WI38 (cell line): ENCODE results near the gene ZBED4.

Source experiments
- H3K4me3 ChIP-seq: 2 replicates; pipeline ENCODE4 v1.5.1; 2011; ENCODE audit warnings: low read depth, mild to moderate bottlenecking, control low read depth, low read length
- CTCF ChIP-seq: IDR thresholded peaks from 2 replicates; pipeline ENCODE4 v1.5.1; 2012; ENCODE audit warnings: low read depth, mild to moderate bottlenecking, control low read depth, low read length

Gene ZBED4

DNA sequence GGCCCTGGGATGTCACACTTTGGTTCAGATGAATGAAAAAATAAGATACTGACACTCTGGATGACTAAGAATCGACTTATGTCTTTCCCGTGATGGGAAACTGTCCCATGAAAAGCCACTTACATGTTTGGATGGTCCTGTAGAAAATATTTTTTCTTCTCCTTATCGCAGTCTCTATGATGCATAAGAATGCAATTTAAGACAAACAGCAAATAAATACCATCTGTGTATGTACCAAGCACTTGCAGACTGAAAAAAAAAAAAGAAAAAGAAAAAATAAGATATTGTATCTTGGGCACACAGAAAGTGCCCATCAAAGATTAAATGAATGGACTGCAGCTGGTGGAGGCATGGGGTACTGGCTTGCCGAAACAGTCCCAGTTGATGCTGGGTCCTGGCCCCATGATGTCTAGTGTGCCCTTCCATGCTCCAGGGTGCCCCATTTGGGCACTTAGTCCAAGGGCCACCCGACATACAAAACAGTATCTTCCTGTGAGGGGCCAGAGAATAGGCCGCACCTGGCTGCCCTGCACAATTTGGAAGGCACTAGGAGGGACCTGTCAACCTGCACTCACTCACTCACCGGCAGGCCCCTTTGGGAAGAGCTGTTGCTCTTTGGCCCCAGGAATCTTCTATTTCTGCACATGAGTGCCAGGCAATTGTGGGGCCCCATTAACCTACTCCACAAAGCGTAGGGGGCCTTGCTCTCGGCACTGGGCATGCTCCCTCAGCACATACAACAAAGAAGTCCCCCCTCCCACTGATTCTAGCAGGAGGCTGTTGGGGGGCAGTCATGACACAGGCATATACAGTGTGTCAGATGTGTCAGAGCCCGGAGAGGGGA lies 2.5 kb upstream of the ZBED4 start:
- no peak for TF ChIP-seq CTCF
- no peak overlapping the region for H3K4me3 ChIP-seq

DNA sequence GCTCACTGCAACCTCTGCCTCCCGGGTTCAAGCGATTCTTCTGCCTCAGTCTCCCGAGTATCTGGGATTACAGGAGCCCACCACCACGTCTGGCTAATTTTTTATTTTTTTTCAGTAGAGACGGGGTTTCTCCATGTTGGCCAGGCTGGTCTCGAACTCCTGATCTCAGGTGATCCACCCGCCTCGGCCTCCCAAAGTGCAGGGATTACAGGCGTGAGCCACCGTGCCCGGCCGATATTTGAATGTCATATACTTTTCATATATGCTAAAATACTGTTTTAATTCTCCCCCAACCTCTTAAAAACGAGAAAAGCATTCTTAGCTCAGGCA lies 1.1 kb upstream of the ZBED4 start:
- peak overlapping the region; percentile 72 for H3K4me3 ChIP-seq

- TF ChIP-seq CTCF, result no peak
- H3K4me3 ChIP-seq, result peak overlapping the region; percentile 70
Observed at GRCh38 chr22:49853981-49854831, 562 bp downstream of the ZBED4 start.

DNA sequence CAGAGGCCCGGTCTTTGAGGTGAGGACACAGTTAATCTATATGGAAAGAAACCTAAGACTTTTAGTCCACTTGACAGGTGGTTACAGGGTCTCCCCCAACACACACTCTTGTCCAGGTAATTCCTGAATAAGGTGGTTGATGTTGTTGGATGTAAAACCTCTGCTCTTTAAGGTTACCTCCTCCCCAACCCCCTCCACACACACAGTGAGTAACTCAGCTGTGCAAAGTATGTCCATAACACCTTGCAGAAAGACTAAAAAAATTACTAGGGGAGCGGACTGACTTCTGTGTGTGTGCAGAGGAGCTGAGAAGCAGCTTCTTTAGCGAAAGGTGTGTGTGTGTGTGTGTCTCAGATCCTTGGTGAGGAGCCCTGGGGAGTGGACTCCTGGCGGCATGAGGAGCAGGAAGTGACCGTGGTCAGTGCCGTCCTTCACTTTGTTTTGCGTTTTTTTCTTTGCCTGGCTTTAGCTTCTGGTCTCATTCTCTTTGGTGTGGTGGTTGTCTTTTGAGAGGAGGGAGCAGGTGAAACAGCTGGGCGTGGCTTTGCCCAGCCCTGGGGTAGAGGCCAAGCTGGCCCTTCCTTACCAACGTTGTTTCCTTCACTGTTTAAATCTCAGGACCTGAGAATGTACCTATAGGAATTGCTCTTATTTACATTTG lies 1.7 kb downstream of the ZBED4 start:
- H3K4me3 ChIP-seq, result peak overlapping the region; percentile 70

GRCh38 chr22:49856343-49856742 lies 2.7 kb downstream of the ZBED4 start:
- no peak for TF ChIP-seq CTCF
- H3K4me3 ChIP-seq, result no peak overlapping the region

More for the DNA sequence above, 1.7 kb downstream of the ZBED4 start:
- TF ChIP-seq CTCF, result no peak

DNA sequence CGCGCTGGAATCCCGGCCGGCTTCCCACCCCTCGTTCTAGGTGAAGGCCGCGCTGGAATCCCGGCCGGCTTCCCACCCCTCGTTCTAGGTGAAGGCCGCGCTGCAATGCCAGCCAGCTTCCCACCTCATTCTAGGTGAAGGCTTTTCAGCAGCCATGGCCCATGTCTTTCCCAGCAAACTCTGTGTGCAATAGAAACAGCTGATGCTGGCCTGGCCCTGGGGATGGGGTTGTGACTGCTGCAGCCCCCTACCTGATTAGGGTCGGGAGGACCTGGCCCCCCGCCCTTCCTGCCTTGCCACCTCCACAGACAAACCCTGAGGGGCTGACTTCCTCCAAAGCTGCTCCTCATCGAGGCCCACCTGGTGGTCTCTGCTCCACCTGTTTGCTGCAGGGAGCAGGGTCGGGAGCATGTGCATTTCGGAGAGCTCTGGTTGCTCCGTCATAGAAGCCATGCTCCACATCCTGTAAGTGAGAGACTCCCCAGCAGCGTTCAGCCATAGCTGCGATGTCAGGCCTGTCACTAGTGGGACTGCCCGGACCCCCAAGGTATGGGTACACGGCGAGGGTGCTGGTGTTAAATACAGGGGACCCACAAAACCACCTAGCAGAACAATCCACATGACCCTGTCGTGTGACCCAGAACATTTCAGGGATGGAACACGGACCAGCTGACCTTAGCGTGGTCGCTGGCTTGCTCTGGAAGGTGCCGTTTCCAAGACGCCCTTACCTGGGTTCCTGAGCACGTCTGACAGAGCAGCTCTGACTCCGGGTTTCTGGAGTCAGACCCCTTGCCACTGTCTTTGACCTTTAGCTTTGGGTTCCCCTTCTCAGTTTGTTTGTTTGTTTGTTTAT lies 3.3 kb downstream of the ZBED4 start:
- no peak for TF ChIP-seq CTCF

GRCh38 chr22:49858827-49859226 lies 5.2 kb downstream of the ZBED4 start:
- H3K4me3 ChIP-seq, result no peak overlapping the region
- no peak for TF ChIP-seq CTCF

More for the DNA sequence above, 3.3 kb downstream of the ZBED4 start:
- H3K4me3 ChIP-seq, result no peak overlapping the region
